NT2/D1 (cell line): ENCODE measurements around the gene GPR132.

Source experiments
- SUZ12 ChIP-seq: IDR thresholded peaks from 2 replicates; pipeline ENCODE4 v1.6.1; 2011; ENCODE audit not compliant: insufficient read length, insufficient read depth; ENCODE audit errors: extremely low read depth
- YY1 ChIP-seq: IDR thresholded peaks from 2 replicates; pipeline ENCODE4 v1.6.1; 2011; ENCODE audit not compliant: insufficient read length, insufficient read depth

DNA sequence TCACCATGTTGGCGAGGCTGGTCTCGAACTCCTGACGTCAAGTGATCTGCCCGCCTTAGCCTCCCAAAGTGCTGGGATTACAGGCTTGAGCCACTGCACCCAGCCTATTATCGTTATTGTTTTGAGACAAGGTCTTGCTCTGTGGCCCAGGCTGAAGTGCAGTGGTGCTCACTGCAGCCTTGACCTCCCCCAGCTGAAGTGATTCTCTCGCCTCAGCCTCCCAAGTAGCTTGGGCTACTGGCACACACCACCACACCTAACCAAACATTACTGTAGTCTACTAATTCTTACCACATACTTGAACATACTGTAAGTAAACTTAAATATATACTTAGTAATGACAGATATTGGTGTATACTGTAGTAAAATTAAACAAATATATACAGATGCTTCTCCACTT is 39.8 kb downstream of the GPR132 start:
- TF ChIP-seq YY1 (no peak), SUZ12 (no peak)
